Left ventricle myocardium inferior (tissue), 1 donor: ENCODE data around the gene SMYD1. TPM values are rescaled to one million over a fixed set of nuclear protein-coding genes. Genes with fewer than 3 reads are reported as not detected.

ENCODE experiments used
- DNase-seq: peaks from one replicate; pipeline ENCODE4 v3.0.0-alpha.2; 2020
- H3K27ac ChIP-seq: fragments of 200-600 bp; replicated peaks from 2 replicates; pipeline ENCODE4 v1.8.0; 2021
- H3K27me3 ChIP-seq: fragments of 200-600 bp; 2 replicates; pipeline ENCODE4 v1.8.0; 2021; ENCODE audit warnings: low read depth
- H3K36me3 ChIP-seq: fragments of 200-600 bp; 2 replicates; pipeline ENCODE4 v1.8.0; 2021
- H3K4me1 ChIP-seq: fragments of 200-600 bp; 2 replicates; pipeline ENCODE4 v1.8.0; 2021
- H3K4me3 ChIP-seq: fragments of 200-600 bp; 2 replicates; pipeline ENCODE4 v1.8.0; 2021; ENCODE audit warnings: mild to moderate bottlenecking, moderate library complexity
- H3K9me3 ChIP-seq: fragments of 200-600 bp; replicated peaks from 2 replicates; pipeline ENCODE4 v1.8.0; 2021
- CTCF ChIP-seq: fragments of 200-600 bp; IDR thresholded peaks from 2 replicates; pipeline ENCODE4 v1.8.0; 2021; ENCODE audit warnings: antibody characterized with exemption, mild to moderate bottlenecking, borderline replicate concordance
- intact Hi-C: fragments of 100-400 bp; cut with micrococcal nuclease; formaldehyde crosslinking; loops from one replicate; pipeline ENCODE4 v1.11.0; 2022
- microRNA-seq: library from miRNA; unstranded; fragments of <30 nt; microRNA quantifications from one replicate; pipeline ENCODE4 v1.2.0, GENCODE V29; 2020
- total RNA-seq: library from RNA; stranded (reverse); fragmentation: NEBNext Ultra II Directional; extraction: Animal tissue kit (Norgen Biotek cat#: 25700); gene quantifications from one replicate; pipeline ENCODE4 v1.2.1, GENCODE V29; 2021
- donor health status: DM: no; HTN: yes; CAD: no; lungs with severe emphysema.

Gene SMYD1
- total RNA-seq, 1 donor from 2014 or later: 389 TPM

GRCh38 chr2:88159955-88160415, 92.4 kb downstream of the SMYD1 start:
- peak; percentile 91 for TF ChIP-seq CTCF
- no peak overlapping the region for H3K27ac ChIP-seq
- H3K9me3 ChIP-seq: no peaks in the 10 kb centered on the region
- intact Hi-C loops: loop anchor here (5.0 kb wide), 1 partner anchor 98 kb away; no protein-coding TSS in a partner anchor
- no peaks in the 10 kb centered on the region for H3K36me3 ChIP-seq
- DNase-seq: no peak
- H3K4me3 ChIP-seq: no peak overlapping the region
- H3K27me3 ChIP-seq: no peaks in the 10 kb centered on the region
- no peaks in the 10 kb centered on the region for H3K4me1 ChIP-seq

GRCh38 chr2:88160517-88160916, 92.9 kb downstream of the SMYD1 start:
- TF ChIP-seq CTCF: no peak
- DNase-seq: no peak
- H3K9me3 ChIP-seq: no peaks in the 10 kb centered on the region
- no peaks in the 10 kb centered on the region for H3K27me3 ChIP-seq
- intact Hi-C loops: loop anchor here (5.0 kb wide), 1 partner anchor 98 kb away; no protein-coding TSS in a partner anchor
- no peak overlapping the region for H3K4me3 ChIP-seq
- no peak overlapping the region for H3K27ac ChIP-seq
- no peaks in the 10 kb centered on the region for H3K4me1 ChIP-seq
- H3K36me3 ChIP-seq: no peaks in the 10 kb centered on the region

- DNase-seq: no peak
- no peaks in the 10 kb centered on the region for H3K4me1 ChIP-seq
- H3K9me3 ChIP-seq: no peaks in the 10 kb centered on the region
- H3K27me3 ChIP-seq: no peaks in the 10 kb centered on the region
- no peak for TF ChIP-seq CTCF
- H3K36me3 ChIP-seq: no peaks in the 10 kb centered on the region
- H3K27ac ChIP-seq: no peak overlapping the region
- no peak overlapping the region for H3K4me3 ChIP-seq
- intact Hi-C loops: loop anchor here (5.0 kb wide), 1 partner anchor 99 kb away; no protein-coding TSS in a partner anchor
Measured at GRCh38 chr2:88161446-88162244, 94.0 kb downstream of the SMYD1 start.

Small RNA genes within 50 kb of the gene (microRNA-seq; reads per million reads assigned to microRNA genes)
- gene MIR4780: not detected

Other genes with a start within 250 kb of the SMYD1 start
- 0.16 TPM for gene RGPD2, start 242.0 kb upstream of the SMYD1 start, total RNA-seq
- not detected for gene RNU2-63P, start 51.3 kb upstream of the SMYD1 start, total RNA-seq
- 21.2 TPM for gene KRCC1, start 12.0 kb upstream of the SMYD1 start, total RNA-seq
- gene FABP1, start 60.2 kb downstream of the SMYD1 start, total RNA-seq: not detected
- gene THNSL2, start 102.5 kb downstream of the SMYD1 start, total RNA-seq: 36.4 TPM